GM12874 (cell line): ENCODE data around the gene EPHB1.

Source experiments
- CTCF ChIP-seq: IDR thresholded peaks from 2 replicates; pipeline ENCODE4 v1.5.1; 2011; ENCODE audit warnings: low read depth, mild to moderate bottlenecking, control low read depth, low read length, moderate library complexity; ENCODE audit not compliant: insufficient read depth

EPHB1 gene

GRCh38 chr3:134992586-134992985 lies 197.5 kb downstream of the EPHB1 start:
- TF ChIP-seq CTCF: no peak

- no peak for TF ChIP-seq CTCF
Observed at GRCh38 chr3:134993011-134993410, 198.0 kb downstream of the EPHB1 start.

GRCh38 chr3:134998158-134998557 lies 203.1 kb downstream of the EPHB1 start:
- TF ChIP-seq CTCF: no peak

GRCh38 chr3:134998855-134999254 lies 203.8 kb downstream of the EPHB1 start:
- no peak for TF ChIP-seq CTCF

- TF ChIP-seq CTCF: no peak
Observed at GRCh38 chr3:135000465-135000864, 205.4 kb downstream of the EPHB1 start.

- TF ChIP-seq CTCF: no peak
Observed at GRCh38 chr3:135007607-135008006, 212.5 kb downstream of the EPHB1 start.

- TF ChIP-seq CTCF: no peak
Observed at GRCh38 chr3:135008326-135008725, 213.3 kb downstream of the EPHB1 start.

- TF ChIP-seq CTCF: no peak
Observed at GRCh38 chr3:135009014-135009413, 214.0 kb downstream of the EPHB1 start.
